Breast epithelium (tissue), 4 donors: Measurements from ENCODE around the gene ANKRD17. TPM values are rescaled to one million over a fixed set of nuclear protein-coding genes. Genes with fewer than 3 reads are reported as not detected.

Experiments used
- DNase-seq, 2 donors: peaks; one replicate each; pipeline ENCODE4 v3.0.0-alpha.2; 2019; ENCODE audit warnings: low spot score in 2 of 2
- H3K27ac ChIP-seq, 2 donors: fragments of 200-600 bp; sonication (generic) in 1 of 2; one replicate each; pipeline ENCODE4 v1.5.1; 2016 to 2019; ENCODE audit warnings: mild to moderate bottlenecking in 1 of 2
- H3K27me3 ChIP-seq, 2 donors: fragments of 200-600 bp; sonication (generic) in 1 of 2; one replicate each; pipeline versions ENCODE4 v1.5.1 to v1.6.0; 2017 to 2019; ENCODE audit warnings: control low read depth in 1 of 2, mild to moderate bottlenecking in 1 of 2
- H3K36me3 ChIP-seq: fragments of 200-600 bp; one replicate; pipeline ENCODE4 v1.5.1; 2019
- H3K4me1 ChIP-seq, 2 donors: fragments of 200-600 bp; sonication (generic); one replicate each; pipeline ENCODE4 v1.5.1; 2016 to 2019; ENCODE audit warnings: control low read depth in 1 of 2
- H3K4me3 ChIP-seq, 3 donors: fragments of 200-600 bp; sonication (generic); 1 replicate in 2 of 3; 2 replicates in 1 of 3; pipeline ENCODE4 v1.5.1; 2016 to 2019; ENCODE audit warnings: mild to moderate bottlenecking in 3 of 3, moderate library complexity in 2 of 3
- H3K9me3 ChIP-seq, 2 donors: fragments of 200-600 bp; sonication (generic) in 1 of 2; one replicate each; pipeline ENCODE4 v1.5.1; 2016 to 2019; ENCODE audit warnings: control low read depth in 1 of 2
- CTCF ChIP-seq, 3 donors: fragments of 450-650 bp; IDR thresholded peaks; one replicate each; pipeline ENCODE4 v1.5.1; 2016 to 2017; ENCODE audit warnings: antibody characterized with exemption in 3 of 3, mild to moderate bottlenecking in 3 of 3, moderate library complexity in 3 of 3
- POLR2A ChIP-seq: fragments of 450-650 bp; IDR thresholded peaks from one replicate; pipeline ENCODE4 v1.6.1; 2016; ENCODE audit warnings: antibody characterized with exemption, mild to moderate bottlenecking, moderate library complexity
- POLR2AphosphoS5 ChIP-seq, 3 donors: sonication (generic); formaldehyde crosslinking; IDR thresholded peaks; one replicate each; pipeline ENCODE4 v1.6.1; 2017; ENCODE audit warnings: antibody characterized with exemption in 3 of 3
- intact Hi-C: fragments of 100-400 bp; cut with DNase I; formaldehyde crosslinking; loops from one replicate; pipeline ENCODE4 v1.15.1; 2023; ENCODE audit warnings: low total_unique reads
- total RNA-seq, 3 donors: library from RNA; depleted of rRNA; stranded (reverse); fragments of >200 nt; gene quantifications; one replicate each; pipeline ENCODE4 v1.1.0, GENCODE V29; 2016

The ANKRD17 gene
- total RNA-seq, 3 donors from 2014 or later = 53.0 to 81.4 (median 69.2) TPM

DNA sequence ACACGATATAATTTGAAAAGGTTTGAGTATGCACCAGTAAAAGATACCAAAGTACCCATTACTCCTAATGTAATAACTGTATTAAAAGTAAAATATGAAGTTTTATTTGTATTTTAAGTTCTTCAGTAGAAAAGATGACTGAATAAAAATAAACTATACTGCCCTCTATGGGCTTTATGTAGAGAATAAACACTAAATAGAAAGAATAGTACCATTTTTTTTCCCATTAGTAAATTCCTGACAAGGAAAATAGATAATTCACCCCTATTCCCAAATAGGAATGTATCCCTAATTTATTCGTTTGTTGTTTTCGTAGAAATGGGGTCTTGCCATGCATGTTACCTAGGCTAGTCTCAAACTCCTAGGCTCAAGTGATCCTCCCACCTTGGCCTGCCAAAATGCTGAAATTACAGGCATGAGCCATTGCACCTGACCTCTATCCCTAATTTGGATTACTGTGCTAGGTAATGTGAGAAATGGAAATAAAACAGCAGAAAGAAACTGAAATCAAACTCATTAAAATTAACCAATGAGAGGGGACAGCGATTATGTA is 115.5 kb downstream of the ANKRD17 start:
- intact Hi-C loops = no loop called here
- H3K36me3 ChIP-seq = peaks cover 15% of the 10 kb centered on the region
- TF ChIP-seq CTCF (IDR thresholded peaks at IDR 0.05) (no peak), POLR2A (no peak), POLR2AphosphoS5 (IDR thresholded peaks at IDR 0.05) (no peak)

GRCh38 chr4:73139991-73140390 is 118.6 kb downstream of the ANKRD17 start:
- Histone ChIP-seq H3K9me3 (no peaks in the 10 kb centered on the region), H3K4me1 (no peaks in the 10 kb centered on the region), H3K4me3 (no peak overlapping the region), H3K27ac (no peak overlapping the region), H3K27me3 (no peaks in the 10 kb centered on the region), H3K36me3 (peaks cover 9% of the 10 kb centered on the region)
- TF ChIP-seq POLR2A (no peak), CTCF (IDR thresholded peaks at IDR 0.05) (no peak), POLR2AphosphoS5 (IDR thresholded peaks at IDR 0.05) (no peak)
- intact Hi-C loops = no loop called here
- no peak for DNase-seq

More for the DNA sequence above, 115.5 kb downstream of the ANKRD17 start:
- Histone ChIP-seq H3K4me1 (no peaks in the 10 kb centered on the region), H3K27me3 (no peaks in the 10 kb centered on the region), H3K27ac (no peak overlapping the region), H3K9me3 (no peaks in the 10 kb centered on the region), H3K4me3 (no peak overlapping the region)
- no peak for DNase-seq

GRCh38 chr4:73139245-73139644 is 119.4 kb downstream of the ANKRD17 start:
- intact Hi-C loops = no loop called here
- DNase-seq = no peak
- Histone ChIP-seq H3K4me1 (no peaks in the 10 kb centered on the region), H3K27ac (no peak overlapping the region), H3K36me3 (peaks cover 8% of the 10 kb centered on the region), H3K27me3 (no peaks in the 10 kb centered on the region), H3K4me3 (no peak overlapping the region), H3K9me3 (no peaks in the 10 kb centered on the region)
- TF ChIP-seq POLR2A (no peak), POLR2AphosphoS5 (IDR thresholded peaks at IDR 0.05) (no peak), CTCF (IDR thresholded peaks at IDR 0.05) (no peak)

DNA sequence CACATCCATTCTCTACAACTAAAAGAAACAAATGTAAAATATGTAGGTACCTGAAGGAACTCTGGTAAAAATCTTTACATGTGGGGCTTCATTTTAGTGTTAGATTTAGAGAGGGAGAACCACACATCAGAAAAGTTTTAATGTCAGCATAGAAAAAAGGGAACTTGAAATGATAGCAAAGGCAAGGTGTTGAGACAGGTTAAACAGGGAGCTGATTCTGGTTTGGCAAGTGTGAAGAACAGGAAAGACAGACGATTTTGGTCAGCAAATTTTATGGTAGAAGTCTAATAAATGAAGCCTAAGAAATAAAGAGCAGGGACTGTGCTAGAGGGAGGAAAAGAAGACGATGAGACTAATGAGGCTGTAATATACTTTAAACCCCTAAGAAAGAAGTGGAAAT is 121.5 kb downstream of the ANKRD17 start:
- intact Hi-C loops = no loop called here
- no peaks in the 10 kb centered on the region for H3K9me3 ChIP-seq
- no peak overlapping the region for H3K27ac ChIP-seq
- no peaks in the 10 kb centered on the region for H3K4me1 ChIP-seq
- H3K36me3 ChIP-seq = peaks cover 8% of the 10 kb centered on the region
- no peak for DNase-seq
- H3K4me3 ChIP-seq = no peak overlapping the region
- TF ChIP-seq CTCF (IDR thresholded peaks at IDR 0.05) (no peak), POLR2AphosphoS5 (IDR thresholded peaks at IDR 0.05) (no peak), POLR2A (no peak)
- no peaks in the 10 kb centered on the region for H3K27me3 ChIP-seq

GRCh38 chr4:73133784-73134183 is 124.8 kb downstream of the ANKRD17 start:
- no peak for DNase-seq
- Histone ChIP-seq H3K27me3 (no peaks in the 10 kb centered on the region), H3K27ac (no peak overlapping the region), H3K9me3 (no peaks in the 10 kb centered on the region), H3K4me1 (no peaks in the 10 kb centered on the region), H3K36me3 (no peaks in the 10 kb centered on the region), H3K4me3 (no peak overlapping the region)
- no peak for TF ChIP-seq POLR2A
- TF ChIP-seq POLR2AphosphoS5 (IDR thresholded peaks at IDR 0.05) = no peak
- no peak for TF ChIP-seq CTCF (IDR thresholded peaks at IDR 0.05)
- intact Hi-C loops = no loop called here
